ENCODE data around the gene CCN2.

The CCN2 gene

DNA sequence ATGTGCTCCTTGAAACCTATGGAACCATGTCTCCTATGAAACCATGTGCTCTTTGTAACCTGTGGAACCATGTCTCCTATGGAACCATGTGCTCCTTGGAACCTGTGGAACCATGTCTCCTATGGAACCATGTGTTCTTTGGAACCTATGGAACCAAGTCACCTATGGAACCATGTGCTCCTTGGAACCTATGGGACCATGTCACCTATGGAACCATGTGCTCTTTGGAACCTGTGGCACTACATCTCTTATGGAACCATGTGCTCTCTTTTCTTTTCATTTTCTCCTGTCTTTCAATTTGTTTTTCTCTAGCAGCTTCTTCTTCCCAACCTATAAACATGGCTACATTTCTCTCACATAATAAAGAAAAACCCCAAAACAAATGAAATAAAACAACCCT is 11.9 kb upstream of the CCN2 start:
- DNase-seq = no peak

DNA sequence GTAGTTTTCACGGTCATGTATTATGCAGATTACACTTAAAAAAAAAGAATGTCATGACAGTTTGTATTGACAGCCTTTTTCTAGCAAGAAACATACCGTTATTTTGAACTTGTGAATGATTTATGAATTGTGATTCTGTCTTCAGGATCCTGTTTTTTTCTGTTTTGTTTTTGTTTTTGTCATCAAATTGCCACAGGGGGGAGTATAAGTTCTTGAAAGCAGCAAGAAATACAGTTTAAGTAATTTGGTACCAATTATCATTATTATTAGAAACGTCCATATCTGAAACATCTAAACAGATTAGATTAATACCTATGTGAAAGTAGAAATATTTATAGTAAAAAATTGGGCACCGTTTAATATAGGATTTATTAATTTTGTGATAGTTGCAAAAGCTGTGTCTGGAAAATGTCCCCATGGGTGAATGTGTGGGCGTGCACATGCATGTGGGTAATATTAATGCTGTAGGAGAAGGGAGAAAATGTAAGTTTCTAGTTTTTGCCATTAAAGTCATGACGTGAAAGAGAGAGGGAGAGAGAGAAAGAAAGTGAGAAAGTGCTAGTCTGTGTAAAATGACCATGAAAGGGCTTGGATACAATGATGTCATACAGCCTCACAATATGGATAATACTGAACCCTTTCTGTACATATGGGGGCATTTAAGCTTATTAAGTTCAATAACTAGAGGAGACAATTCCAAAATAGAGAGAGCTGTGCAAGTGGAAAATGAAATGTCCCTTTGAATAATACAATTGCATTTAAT is 9.4 kb upstream of the CCN2 start:
- DNase-seq = no peak

DNA sequence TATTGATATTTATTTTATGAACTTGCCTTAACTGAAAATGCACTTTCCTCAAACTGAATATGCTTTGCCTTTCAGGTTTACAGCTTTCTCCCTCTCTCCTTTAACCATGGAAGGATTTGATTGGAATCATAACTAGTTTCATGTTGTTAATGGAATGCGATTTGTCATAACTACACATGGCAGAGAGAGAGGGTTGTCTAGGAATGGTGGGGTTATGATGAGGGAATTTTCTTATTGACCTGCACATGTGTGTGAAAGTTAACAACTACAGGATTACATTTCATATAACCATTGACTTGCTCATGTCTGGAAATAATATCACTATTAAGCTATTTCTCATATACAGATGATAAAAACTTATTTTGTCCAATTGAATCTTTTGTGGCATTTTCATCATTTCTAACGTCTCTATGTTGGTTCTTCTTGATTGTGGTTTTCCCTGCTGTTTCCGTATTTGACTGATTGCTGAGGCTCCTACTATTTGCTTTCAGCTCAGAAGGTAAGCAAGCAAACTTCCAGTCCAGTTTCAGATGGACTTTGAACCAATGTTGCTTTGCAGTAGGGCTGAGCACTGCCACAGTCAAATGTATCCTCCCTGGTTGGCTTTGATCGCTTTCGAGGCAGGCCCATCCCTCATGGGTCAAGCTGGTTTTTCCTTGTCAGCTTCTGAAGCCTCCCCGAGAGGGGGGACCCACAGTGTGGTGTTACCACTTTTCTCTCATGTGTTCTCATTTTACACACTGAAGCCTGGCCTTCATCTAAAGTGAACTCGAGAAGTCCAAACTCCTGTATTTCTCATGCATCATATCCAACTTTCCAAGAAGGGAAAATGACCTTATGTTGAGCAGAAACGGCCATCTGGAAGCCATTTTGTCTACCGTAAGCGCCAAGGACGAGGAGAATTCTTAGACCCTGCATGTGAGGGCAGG is 7.6 kb upstream of the CCN2 start:
- no peak for DNase-seq

DNA sequence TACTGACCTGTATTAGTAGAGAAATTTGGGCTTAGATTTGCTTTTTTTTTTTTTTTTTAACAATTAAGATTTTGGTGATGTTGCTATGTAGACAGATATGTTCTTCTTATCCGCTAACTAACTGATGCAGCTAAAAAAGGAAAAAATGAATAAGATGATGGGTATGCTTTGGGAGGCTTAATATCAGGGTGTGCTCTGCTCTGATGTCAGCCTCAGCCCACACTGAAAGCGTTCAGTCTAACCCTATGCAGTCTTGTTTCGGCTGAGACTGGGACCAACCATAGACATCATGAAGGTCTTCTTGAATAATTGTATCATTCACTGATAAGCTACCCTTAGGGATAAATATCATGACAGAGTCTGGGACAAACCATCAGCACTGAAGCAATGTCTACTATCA is 6.9 kb upstream of the CCN2 start:
- DNase-seq = no peak

DNA sequence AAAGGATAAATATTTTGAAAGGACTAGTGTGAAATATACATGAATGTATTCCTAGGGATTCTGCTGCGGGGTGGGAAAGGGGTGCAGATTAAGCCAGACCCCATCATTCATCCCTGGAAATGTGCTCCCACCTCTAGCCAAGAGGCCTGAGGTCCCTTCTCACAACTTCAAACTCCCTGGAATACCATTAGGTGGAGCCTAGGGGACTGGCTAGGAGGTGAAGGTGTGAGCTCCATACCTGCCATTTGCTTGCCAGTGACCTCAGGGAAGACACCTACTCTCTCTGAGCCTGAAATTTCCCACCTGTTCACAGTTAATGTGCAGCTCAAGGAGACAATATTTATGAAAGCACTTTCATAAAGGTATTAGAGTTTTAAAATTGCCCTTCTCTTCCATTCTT is 4.7 kb upstream of the CCN2 start:
- no peak for DNase-seq

DNA sequence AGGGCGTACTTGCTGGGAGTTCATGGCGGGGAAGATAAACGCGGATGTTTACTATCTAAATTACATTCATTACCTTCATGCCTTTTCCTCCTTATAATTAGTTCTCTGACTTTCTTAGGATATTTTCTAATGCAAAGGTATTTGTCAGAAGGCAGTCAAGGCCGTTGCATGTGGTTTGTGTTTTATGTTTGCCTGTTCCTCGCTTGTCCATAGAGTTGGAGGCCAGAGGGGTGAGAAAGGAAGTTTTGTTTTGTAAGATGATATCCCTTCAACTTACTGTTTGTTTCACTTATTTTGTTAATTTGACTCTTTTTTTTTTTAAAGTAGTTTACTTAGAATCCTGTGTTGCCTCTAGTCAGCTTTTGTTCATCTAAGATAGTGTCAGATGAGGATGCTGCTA is 4.0 kb upstream of the CCN2 start:
- no peak for DNase-seq

DNA sequence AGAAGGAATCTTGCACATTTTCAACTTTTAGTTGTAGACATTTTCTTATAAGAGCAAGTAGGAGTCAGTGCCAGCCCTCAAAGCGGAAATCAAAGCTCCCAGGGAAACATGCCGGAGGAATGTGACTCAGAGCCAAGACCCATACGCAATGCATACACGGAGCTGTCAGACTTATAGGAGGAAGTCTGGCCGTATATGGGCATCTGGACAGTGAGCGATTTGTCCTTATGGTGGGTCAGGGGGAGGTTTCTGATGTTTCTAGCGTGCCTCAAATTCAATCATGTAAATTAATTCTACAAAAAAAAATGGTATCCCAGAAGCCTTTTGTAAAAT is 3.6 kb upstream of the CCN2 start:
- no peak for DNase-seq

DNA sequence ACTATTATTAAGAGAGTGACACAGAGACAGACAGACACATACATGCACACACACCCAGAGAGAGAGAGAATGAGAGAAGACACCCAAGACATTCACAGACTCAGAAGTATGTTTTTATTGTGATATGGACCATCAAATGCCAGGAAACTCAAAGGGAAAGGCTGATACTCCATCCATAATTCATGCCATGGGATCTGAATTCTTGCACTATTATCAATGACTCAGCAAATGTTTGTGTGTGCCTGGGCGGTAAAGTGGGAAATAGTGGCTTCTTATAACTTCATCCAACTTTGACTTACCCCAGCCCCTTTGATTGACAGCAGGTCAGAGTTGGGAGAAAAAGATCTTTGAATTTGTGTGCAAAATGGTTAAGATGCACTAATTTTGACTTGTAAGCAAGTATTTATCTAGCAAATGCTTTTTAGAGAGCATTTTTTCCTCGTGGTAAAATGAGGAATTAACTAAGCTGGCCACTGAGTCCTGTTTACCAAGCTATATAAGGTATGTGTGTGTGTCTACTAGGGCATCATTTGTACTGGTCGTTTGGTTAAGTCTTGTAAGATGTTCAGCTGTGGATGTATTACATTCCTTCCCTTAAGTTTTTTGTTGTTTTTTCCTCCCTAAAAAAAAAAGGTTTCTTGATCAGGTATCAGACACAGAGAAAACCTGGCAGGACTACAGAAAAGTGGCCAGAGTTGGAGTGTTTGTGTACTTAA is 3.0 kb upstream of the CCN2 start:
- DNase-seq = no peak

DNA sequence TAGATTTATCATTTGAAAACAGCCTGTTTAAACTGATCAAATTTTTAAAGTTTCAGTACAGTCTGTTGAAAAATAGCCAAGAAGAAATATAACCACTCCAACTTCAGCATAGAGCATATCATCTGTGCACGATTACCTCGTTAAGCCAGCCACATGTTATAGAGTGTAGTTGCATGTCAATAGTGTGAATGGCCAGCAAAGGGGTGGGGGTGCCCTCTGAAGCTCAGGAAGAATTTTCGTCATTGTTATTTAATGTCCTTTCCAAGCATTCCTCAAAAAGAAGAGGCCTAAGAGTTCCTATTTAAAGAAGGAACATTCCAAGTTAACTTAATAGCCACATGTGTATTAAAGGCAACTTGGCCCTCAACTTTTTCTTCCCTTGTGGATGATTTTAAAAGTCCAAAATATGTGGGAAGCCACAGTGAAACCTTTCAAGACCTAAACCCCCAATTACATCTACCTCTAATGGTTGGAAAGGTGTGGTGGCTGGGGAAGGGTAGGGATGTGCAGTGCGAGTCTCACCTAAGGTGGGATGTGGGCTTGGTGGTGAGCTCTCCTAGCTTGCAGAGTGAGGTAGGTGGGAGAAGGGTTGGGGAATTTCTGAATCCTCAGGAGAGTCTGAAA is 1.8 kb upstream of the CCN2 start:
- no peak for DNase-seq

DNA sequence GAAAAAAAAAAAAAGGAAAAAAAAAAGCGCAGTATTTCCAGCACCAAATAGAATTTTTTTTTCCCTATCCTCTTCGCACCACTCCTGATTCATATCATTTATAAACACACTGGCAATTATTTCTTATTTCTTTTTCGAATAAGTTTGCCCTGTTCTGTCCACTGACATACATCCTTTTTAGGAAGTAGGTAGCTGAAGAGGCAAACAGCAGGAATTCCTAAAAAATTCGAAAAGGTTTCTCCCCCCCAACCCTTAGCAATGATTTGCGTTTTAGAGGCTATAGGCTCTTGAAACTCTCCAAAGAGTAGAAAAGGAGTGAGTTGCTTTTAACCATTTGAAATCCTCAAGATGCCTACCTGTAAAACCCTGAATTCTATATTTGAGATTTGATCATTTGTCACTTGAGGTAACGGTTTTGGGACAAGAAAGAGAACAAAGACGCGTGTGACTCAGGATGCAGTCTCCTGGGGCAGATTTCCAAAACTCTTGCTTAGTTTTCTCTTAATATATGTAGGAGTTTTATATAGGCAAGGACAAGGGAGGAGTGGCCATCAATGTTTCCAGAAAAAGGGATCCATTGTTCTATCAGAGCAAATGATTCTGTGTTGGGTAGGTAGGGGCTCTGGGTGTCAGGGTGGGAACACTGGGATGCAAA is 531 bp upstream of the CCN2 start:
- DNase-seq = no peak

DNA sequence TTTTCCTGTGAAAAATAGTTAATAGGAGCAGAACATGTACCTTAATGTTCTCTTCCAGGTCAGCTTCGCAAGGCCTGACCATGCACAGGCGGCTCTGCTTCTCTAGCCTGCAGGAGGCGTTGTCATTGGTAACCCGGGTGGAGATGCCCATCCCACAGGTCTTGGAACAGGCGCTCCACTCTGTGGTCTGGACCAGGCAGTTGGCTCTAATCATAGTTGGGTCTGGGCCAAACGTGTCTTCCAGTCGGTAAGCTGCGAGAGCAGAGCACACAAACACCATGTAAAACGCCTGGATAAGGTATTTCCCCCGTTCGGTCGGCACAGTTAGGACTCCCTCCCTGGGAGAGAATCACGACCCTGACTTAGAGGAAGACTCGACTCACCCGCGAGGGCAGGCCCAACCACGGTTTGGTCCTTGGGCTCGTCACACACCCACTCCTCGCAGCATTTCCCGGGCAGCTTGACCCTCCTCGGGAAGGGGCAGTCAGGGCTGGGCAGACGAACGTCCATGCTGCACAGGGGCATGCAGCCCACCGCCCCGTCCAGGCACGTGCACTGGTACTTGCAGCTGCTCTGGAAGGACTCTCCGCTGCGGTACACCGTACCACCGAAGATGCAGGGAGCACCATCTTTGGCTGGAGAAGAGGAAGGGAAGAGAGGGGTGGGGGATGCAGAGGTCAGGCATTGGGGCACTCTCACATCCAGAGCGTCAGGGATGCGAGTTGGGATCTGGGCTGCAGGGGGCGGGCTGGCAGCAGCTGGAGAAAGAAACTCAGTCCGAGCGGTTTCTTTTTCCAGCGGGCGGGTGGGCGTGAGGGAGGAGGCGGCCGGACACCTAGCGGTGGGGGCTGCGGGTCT is 1.0 kb downstream of the CCN2 start:
- DNase-seq = peak; percentile 58 to 65

DNA sequence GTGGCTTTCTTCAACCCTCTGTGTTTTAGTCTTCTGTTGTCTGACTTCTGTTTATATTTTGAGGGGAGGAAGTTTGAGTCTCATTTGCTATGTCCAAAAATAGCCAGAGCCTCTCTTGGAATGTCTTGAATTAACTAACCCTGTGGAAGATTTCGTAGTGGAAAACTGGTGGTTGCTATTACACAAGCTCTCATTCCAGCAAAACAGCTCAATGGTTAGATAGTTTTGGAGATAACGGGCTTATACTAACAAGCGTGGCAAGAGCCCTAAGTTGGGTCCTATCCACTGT is 1.6 kb downstream of the CCN2 start:
- DNase-seq = no peak

DNA sequence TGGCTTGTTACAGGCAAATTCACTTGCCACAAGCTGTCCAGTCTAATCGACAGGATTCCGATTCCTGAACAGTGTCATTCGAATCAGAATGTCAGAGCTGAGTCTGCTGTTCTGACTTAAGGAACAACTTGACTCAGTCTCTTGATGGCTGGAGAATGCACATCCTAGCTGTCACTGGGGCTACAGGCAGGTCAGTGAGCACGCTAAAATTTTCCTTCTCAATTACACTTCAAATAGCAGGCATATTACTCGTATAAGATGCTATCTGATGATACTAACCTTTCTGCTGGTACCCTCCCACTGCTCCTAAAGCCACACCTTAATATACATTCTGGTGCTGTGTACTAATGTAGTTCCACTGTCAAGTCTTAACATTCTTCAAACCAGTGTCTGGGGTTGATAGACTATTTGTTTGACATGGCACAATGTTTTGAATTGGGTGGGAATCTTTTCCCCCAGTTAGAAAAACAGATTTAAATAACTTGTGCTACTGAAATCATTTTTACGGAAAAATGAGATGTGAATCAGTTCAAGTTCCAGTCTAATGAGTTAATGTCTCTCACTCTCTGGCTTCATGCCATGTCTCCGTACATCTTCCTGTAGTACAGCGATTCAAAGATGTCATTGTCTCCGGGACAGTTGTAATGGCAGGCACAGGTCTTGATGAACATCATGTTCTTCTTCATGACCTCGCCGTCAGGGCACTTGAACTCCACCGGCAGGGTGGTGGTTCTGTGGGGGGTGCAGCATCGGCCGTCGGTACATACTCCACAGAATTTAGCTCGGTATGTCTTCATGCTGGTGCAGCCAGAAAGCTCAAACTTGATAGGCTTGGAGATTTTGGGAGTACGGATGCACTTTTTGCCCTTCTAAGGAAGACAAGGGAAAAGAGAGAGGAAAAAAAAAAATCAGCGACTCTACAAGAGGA is 2.2 kb downstream of the CCN2 start:
- no peak for DNase-seq

DNA sequence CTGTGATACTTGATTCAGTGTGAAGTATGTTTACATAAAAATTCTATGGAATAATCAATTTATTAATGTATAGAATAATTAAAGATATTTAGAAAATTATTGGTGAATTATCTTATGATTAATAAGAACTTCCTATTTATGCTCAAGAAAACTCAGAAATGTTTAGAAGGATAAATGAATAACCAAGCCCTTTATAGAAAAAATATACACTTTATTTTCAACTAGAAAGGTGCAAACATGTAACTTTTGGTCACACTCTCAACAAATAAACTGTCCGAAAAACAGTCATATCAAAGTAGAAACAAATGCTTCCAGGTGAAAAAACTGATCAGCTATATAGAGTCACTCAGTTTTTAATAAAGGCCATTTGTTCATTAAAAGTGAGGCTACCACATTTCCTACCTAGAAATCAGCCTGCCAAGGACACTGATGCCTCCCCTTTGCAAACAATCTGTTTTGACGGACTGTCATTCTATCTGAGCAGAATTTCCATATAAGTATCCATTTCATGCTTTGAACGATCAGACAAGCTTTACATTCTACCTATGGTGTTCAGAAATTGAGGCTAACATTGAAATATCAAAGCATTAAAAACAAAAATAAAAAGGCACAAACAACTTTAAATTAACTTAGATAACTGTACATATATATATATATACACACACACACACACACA is 3.0 kb downstream of the CCN2 start:
- no peak for DNase-seq

DNA sequence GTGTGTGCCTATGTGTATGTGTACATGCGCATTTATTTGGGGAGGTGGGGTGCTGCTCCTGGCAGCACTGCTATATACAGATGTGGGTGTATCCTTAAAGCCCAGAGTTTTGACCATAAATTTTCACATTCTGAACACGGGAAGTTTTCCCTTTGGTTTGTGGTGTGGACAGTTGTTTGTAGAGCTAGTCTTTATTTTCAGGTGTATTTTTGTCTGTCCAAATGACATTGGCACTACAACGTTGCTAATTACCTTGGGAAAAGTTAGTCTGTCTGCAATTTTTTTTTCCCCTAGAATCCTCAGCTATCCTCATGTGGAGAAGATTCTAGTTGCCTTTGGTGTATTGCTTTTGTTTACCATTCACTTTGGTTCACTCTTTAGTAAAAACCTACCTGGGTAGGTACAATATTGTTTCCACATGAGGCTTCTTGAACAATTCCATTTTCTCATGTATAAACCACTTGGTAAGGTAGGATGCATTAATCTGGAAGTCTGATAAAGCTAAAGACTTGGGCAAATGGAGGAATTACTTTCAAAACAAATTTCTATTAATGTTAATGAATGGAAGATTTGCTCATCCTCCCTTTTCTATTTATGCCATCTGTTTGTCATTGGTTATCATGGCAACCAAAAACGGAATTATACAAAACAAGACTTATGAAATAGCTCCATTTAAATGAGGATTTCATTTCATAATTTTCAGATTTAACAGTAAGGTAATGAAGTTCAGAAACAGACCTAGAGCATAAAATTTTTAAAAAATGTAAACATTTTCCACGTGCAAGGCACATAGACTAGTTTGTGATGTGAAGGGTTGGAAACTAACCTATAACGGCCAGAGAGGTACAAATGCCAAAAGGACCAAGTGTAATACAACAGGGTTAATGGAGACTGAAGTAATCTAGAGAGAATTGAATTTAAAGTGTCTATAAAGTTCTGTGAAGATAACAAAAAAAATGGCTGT is 3.9 kb downstream of the CCN2 start:
- no peak for DNase-seq

DNA sequence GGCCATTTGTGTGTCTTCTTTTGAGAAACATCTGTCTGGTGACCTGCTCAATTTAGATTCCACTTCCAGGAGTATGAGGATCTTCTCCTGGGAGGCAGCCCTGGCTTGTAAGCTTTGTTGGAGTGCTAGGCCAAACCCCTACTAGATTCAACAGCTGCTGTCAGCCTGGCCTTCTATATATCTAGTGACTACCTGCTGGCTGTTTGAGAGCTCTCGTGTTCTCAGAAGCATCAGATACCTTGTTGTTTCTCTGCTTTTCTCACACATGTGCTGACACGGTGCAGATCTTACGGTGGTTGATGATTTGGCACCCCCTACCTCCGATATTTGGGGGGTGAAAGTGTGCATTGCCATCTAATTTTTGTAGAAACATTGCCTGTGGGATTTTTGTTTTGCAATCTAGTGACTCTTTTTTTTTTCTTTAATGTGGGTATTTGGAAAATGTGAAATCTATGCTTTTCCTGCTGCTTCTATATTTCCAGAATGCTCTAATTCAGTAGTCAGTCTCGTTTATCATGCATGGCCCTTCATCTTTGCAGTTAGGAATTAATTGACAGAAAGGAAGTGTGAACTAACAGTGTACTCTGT is 4.7 kb downstream of the CCN2 start:
- DNase-seq = no peak

DNA sequence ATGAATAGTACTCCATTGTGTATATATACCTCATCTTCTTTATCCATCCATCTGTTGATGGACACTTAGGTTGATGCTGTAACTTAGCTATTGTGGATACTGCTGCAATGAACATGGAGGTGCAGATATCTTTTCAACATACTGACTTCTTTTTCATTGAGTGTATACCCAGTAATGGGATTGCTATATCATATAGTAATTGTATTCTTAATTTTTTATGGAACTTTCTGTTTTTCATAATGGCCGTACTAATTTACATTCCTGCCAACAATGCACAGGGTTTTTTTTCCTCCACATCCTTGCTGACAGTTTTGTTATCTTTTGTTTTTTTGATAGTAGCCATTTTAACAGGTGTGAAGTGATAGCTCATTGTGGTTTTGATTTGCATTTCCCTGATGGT is 5.2 kb downstream of the CCN2 start:
- no peak for DNase-seq
